K562 (cell line): ENCODE results near the gene RNF145. TPM values are rescaled to one million over a fixed set of nuclear protein-coding genes. Genes with fewer than 3 reads are reported as not detected.
A peak's percentile ranks its signal among the peaks of the same experiment; 100 is the strongest.

Experiments used
- ELF4 ChIP-seq: fragments of 450-650 bp; formaldehyde crosslinking; IDR thresholded peaks from 2 replicates; pipeline ENCODE4 v1.4.0; 2022; ENCODE audit warnings: missing genetic modification characterization
- FIP1L1 ChIP-seq: fragments of 200-400 bp; formaldehyde crosslinking; IDR thresholded peaks from 2 replicates; pipeline ENCODE4 v1.6.1; 2018; ENCODE audit warnings: mild to moderate bottlenecking, low read depth, low read length; ENCODE audit not compliant: poor library complexity, severe bottlenecking
- PHF21A ChIP-seq: fragments of 450-650 bp; IDR thresholded peaks from 2 replicates; pipeline ENCODE4 v1.6.1; 2017; ENCODE audit warnings: low read depth, borderline replicate concordance
- RCOR1 ChIP-seq, 2 experiments: IDR thresholded peaks; 2 replicates each; pipeline ENCODE4 v1.6.1; 2012; ENCODE audit warnings: low read depth in 2 of 2, low read length in 2 of 2, borderline replicate concordance in 1 of 2, improper control_type of control experiment in 1 of 2
- SRSF1 ChIP-seq: fragments of 200-400 bp; formaldehyde crosslinking; IDR thresholded peaks from 2 replicates; pipeline ENCODE4 v1.6.1; 2017; ENCODE audit warnings: mild to moderate bottlenecking, low read depth, low read length, moderate library complexity
- TCF7L2 ChIP-seq: fragments of 150-350 bp; IDR thresholded peaks from 2 replicates; pipeline ENCODE4 v1.6.1; 2016; ENCODE audit warnings: low read depth, mild to moderate bottlenecking, low read length, moderate library complexity
- TOE1 ChIP-seq, 2 experiments: fragments of 450-650 bp in 1 of 2; sonication (generic) in 1 of 2; formaldehyde crosslinking in 1 of 2; IDR thresholded peaks; 2 replicates each; pipeline versions ENCODE4 v1.7.1 to v1.8.0; 2016 to 2022; ENCODE audit warnings: borderline replicate concordance in 2 of 2, mild to moderate bottlenecking in 2 of 2, antibody characterized with exemption in 1 of 2, inconsistent platforms in 1 of 2, low read depth in 1 of 2, missing genetic modification reagents in 1 of 2, moderate library complexity in 1 of 2
- ZBTB1 ChIP-seq: sonication (generic); formaldehyde crosslinking; IDR thresholded peaks from 2 replicates; pipeline ENCODE4 v1.8.1; 2023; ENCODE audit warnings: missing genetic modification reagents, low read depth, mild to moderate bottlenecking, borderline replicate concordance
- ZFX ChIP-seq: sonication (generic); formaldehyde crosslinking; IDR thresholded peaks from 2 replicates; pipeline ENCODE4 v1.8.0; 2022; ENCODE audit warnings: mild to moderate bottlenecking, missing genetic modification reagents, moderate library complexity
- ZNF175 ChIP-seq: fragments of 200-800 bp; sonication (Bioruptor generic); IDR thresholded peaks from 2 replicates; pipeline ENCODE4 v1.6.1; 2016; ENCODE audit warnings: low read depth, mild to moderate bottlenecking, missing genetic modification characterization, missing compliant biosample characterization
- ZNF23 ChIP-seq: fragments of 250-450 bp; sonication (Bioruptor Pico); IDR thresholded peaks from 2 replicates; pipeline ENCODE4 v1.4.0; 2020; ENCODE audit warnings: mild to moderate bottlenecking
- ZNF780A ChIP-seq: fragments of 250-450 bp; sonication (Bioruptor Pico); IDR thresholded peaks from 2 replicates; pipeline ENCODE4 v1.5.0; 2021; ENCODE audit warnings: mild to moderate bottlenecking
- polyA plus RNA-seq, 8 experiments: library from polyadenylated mRNA; depleted of rRNA in 4 of 8; stranded (reverse) in 5 of 8; unstranded in 3 of 8; fragments of >200 nt; fragmentation: Nextera tagmentation in 2 of 8; fragmentation: Illumina TruSeq in 1 of 8; extraction: Ambion mirVana in 2 of 8; extraction: Trizol in 1 of 8; gene quantifications; 2 replicates each; pipeline versions ENCODE4 v1.2.1 to v1.2.3, GENCODE V29; 2011 to 2014; ENCODE audit warnings: inconsistent platforms in 1 of 8, missing spikeins in 1 of 8
- total RNA-seq, 7 experiments: library from RNA; depleted of rRNA in 6 of 7; stranded (reverse); fragments of >200 nt in 6 of 7; fragmentation: Illumina TruSeq in 2 of 7; extraction: Trizol in 2 of 7; gene quantifications; 2 replicates each; pipeline versions ENCODE4 v1.2.1 to v1.2.3, GENCODE V29; 2011 to 2021; ENCODE audit warnings: low replicate concordance in 1 of 7
- TF ChIP-seq, protein P1 (sequence below): IDR thresholded peaks from 3 replicates; pipeline ENCODE4 v1.6.1; 2011; ENCODE audit warnings: borderline replicate concordance, mild to moderate bottlenecking; ENCODE audit not compliant: insufficient read length, insufficient read depth
- TF ChIP-seq, protein P2 (sequence below): sonication (generic); formaldehyde crosslinking; IDR thresholded peaks from 2 replicates; pipeline ENCODE4 v1.8.0; 2023; ENCODE audit warnings: mild to moderate bottlenecking, missing genetic modification reagents
- TF ChIP-seq, protein P3 (sequence below): sonication (generic); formaldehyde crosslinking; IDR thresholded peaks from 2 replicates; pipeline ENCODE4 v1.8.0; 2022; ENCODE audit warnings: mild to moderate bottlenecking, missing genetic modification reagents
- TF ChIP-seq, protein P4 (sequence below): fragments of 250-450 bp; sonication (Bioruptor Pico); IDR thresholded peaks from 2 replicates; pipeline ENCODE4 v1.5.0; 2021

The RNF145 gene
- total and polyA plus RNA-seq, 9 of the 15 experiments (the other 6 are each of a cell fraction or from before 2014, with no cell fraction given): 13.6 to 40.7 (median 25.4) TPM

DNA sequence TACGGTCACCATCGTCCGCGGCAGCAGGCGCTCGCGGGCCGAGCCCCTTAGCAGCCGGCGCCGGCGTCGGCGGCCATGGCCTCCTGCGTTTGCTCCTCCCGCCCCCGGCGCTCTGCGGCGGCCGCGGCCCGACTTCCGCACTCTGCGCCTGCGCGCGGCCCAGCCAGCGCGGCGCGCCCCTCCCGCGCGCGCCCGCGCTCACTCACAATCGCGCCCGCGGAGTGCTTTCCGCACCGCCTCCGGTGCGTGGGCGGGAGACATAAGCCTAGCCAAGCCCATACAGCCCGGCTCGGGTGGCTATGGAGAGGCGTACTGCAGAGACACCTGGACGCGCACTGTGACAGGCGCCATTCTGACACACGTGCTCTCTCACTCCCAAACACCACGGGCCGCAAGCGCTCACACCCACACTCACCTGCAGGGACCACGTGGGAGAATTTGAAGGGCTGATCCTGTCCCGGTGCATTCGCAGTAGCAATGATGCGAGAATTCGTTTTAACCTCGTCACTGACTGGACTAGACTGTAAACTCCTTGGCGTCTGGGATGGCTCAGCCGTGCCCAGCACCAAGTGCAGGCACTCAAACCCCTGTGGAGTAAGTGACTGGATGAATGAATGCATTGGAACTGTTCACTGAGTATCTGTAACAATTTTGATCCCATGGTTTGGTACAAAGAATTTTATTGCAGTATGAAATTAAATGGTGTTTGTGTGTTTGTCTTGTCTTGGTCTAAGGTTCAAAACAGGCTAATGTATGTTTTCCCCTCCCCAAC, at the start of gene RNF145 (continued):
- TF ChIP-seq, protein P1, sequence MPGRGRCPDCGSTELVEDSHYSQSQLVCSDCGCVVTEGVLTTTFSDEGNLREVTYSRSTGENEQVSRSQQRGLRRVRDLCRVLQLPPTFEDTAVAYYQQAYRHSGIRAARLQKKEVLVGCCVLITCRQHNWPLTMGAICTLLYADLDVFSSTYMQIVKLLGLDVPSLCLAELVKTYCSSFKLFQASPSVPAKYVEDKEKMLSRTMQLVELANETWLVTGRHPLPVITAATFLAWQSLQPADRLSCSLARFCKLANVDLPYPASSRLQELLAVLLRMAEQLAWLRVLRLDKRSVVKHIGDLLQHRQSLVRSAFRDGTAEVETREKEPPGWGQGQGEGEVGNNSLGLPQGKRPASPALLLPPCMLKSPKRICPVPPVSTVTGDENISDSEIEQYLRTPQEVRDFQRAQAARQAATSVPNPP: no peak
- no peak for TF ChIP-seq ELF4 (CRISPR knock-in tag)
- TF ChIP-seq ZNF780A (CRISPR knock-in tag): no peak
- no peak for TF ChIP-seq SRSF1
- TF ChIP-seq TOE1 (IDR thresholded peaks at IDR 0.05; ENCODE audit: borderline replicate concordance): peak; percentile 60; the same call in 1 of the 2 replicates
- peak; percentile 83; the same call in 1 of the 2 replicates for TF ChIP-seq TOE1 (CRISPR knock-in tag; IDR thresholded peaks at IDR 0.05; ENCODE audit: borderline replicate concordance, low read depth)
- TF ChIP-seq, protein P2, sequence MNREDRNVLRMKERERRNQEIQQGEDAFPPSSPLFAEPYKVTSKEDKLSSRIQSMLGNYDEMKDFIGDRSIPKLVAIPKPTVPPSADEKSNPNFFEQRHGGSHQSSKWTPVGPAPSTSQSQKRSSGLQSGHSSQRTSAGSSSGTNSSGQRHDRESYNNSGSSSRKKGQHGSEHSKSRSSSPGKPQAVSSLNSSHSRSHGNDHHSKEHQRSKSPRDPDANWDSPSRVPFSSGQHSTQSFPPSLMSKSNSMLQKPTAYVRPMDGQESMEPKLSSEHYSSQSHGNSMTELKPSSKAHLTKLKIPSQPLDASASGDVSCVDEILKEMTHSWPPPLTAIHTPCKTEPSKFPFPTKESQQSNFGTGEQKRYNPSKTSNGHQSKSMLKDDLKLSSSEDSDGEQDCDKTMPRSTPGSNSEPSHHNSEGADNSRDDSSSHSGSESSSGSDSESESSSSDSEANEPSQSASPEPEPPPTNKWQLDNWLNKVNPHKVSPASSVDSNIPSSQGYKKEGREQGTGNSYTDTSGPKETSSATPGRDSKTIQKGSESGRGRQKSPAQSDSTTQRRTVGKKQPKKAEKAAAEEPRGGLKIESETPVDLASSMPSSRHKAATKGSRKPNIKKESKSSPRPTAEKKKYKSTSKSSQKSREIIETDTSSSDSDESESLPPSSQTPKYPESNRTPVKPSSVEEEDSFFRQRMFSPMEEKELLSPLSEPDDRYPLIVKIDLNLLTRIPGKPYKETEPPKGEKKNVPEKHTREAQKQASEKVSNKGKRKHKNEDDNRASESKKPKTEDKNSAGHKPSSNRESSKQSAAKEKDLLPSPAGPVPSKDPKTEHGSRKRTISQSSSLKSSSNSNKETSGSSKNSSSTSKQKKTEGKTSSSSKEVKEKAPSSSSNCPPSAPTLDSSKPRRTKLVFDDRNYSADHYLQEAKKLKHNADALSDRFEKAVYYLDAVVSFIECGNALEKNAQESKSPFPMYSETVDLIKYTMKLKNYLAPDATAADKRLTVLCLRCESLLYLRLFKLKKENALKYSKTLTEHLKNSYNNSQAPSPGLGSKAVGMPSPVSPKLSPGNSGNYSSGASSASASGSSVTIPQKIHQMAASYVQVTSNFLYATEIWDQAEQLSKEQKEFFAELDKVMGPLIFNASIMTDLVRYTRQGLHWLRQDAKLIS (CRISPR knock-in tag): peak; percentile 88
- TF ChIP-seq PHF21A: no peak
- TF ChIP-seq TCF7L2: no peak
- peak; percentile 23 for TF ChIP-seq FIP1L1
- peak; percentile 76 for TF ChIP-seq ZFX (CRISPR knock-in tag)
- peak; percentile 35; the same call in 1 of the 2 replicates for TF ChIP-seq ZBTB1 (CRISPR knock-in tag)
- peak; percentile 51 for TF ChIP-seq ZNF175 (CRISPR knock-in tag)
- TF ChIP-seq, protein P3, sequence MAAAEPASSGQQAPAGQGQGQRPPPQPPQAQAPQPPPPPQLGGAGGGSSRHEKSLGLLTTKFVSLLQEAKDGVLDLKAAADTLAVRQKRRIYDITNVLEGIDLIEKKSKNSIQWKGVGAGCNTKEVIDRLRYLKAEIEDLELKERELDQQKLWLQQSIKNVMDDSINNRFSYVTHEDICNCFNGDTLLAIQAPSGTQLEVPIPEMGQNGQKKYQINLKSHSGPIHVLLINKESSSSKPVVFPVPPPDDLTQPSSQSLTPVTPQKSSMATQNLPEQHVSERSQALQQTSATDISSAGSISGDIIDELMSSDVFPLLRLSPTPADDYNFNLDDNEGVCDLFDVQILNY (CRISPR knock-in tag): peak; percentile 76; the same call in 1 of the 2 replicates
- TF ChIP-seq RCOR1 (IDR thresholded peaks at IDR 0.05; ENCODE audit: borderline replicate concordance in 1 of 2, low read depth in 2 of 2, low read length in 2 of 2): peak in 1 of 2 experiments; percentile 30; a peak in 1 of 4 replicates
- TF ChIP-seq, protein P4, sequence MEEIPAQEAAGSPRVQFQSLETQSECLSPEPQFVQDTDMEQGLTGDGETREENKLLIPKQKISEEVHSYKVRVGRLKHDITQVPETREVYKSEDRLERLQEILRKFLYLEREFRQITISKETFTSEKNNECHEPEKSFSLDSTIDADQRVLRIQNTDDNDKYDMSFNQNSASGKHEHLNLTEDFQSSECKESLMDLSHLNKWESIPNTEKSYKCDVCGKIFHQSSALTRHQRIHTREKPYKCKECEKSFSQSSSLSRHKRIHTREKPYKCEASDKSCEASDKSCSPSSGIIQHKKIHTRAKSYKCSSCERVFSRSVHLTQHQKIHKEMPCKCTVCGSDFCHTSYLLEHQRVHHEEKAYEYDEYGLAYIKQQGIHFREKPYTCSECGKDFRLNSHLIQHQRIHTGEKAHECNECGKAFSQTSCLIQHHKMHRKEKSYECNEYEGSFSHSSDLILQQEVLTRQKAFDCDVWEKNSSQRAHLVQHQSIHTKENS (CRISPR knock-in tag): no peak
- TF ChIP-seq ZNF23 (CRISPR knock-in tag): no peak
